Middle frontal gyrus (tissue), 1 donor: ENCODE measurements around the gene PTPN11.
"Not testable (repeated sequence)": the region's sequence is repeated elsewhere in the genome, so short reads cannot be mapped to it uniquely, and the experiment has no call there.

Source experiments
- DNase-seq: peaks from one replicate; pipeline ENCODE4 v3.0.0-alpha.2; 2015; ENCODE audit warnings: low spot score; ENCODE audit errors: extremely low spot score

The PTPN11 gene

GRCh38 chr12:112447106-112447505 lies 28.4 kb downstream of the PTPN11 start:
- no peak for DNase-seq

DNA sequence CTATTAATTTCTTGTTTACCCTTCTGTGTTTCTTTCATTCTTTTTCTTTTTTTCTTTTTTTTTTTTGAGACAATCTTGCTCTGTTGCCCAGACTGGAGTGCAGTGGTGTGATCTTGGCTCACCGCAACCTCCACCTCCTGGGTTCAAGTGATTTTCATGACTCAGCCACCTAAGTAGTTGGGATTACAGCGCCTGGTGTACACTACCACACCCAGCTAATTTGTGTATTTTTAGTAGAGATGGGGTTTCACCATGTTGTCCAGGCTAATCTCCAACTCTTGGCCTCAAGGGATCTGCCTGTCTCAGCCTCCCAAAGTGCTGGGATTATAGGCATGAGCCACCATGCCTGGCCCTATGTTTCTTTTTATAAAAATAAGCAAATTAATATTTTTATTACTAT lies 29.4 kb downstream of the PTPN11 start:
- not testable (repeated sequence) for DNase-seq

DNA sequence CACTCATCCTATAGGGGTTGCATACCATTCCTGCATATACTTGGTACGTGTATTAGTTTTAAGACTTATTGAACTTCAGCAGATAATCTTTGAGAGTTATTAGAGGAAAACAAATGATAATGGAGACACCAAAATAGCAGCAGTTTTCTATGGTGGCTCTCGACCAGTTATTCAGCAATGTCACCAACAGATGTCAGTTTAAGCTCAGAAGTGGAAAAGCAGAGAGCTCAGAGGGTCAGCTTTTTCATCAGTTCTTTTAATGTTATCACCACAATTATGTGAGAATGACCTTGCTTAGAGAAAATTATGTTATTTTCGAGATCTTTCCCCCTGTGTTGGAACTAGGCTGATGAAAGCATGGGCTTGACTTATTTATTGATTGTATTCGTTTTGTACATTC lies 32.0 kb downstream of the PTPN11 start:
- DNase-seq = no peak

DNA sequence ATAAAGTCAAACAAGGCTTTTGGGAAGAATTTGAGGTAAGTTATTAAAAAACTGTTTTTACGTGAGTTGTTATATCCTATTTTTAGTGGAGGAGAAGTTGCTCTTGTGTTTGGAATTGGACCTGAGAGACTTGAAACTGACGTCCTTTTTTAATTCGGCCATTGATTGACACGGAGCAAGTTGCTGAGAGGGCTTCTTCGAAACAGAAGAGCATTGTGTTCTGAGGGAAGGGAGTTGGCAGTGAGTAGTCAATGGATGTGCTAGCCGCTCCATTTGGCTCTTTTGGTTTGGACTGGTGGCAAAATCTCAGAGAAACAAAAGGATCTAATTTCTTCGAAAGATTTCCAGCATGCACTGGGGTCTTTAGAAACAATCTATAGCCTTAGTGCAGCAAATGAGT lies 37.3 kb downstream of the PTPN11 start:
- DNase-seq = no peak

DNA sequence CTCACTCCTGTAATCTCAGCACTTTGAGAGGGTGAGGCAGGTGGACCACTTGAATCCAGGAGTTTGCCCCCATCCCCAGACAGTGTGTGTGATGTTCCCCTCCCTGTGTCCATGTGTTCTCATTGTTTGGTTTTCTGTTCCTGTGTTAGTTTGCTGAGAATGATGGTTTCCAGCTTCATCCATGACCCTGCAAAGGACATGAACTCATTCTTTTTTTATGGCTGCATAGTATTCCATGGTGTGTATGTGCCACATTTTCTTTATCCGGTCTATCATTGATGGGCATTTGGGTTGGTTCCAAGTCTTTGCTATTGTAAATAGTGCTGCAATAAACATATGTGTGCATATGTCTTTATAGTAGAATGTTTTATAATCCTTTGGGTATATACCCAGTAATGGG lies 38.4 kb downstream of the PTPN11 start:
- DNase-seq = not testable (repeated sequence)

DNA sequence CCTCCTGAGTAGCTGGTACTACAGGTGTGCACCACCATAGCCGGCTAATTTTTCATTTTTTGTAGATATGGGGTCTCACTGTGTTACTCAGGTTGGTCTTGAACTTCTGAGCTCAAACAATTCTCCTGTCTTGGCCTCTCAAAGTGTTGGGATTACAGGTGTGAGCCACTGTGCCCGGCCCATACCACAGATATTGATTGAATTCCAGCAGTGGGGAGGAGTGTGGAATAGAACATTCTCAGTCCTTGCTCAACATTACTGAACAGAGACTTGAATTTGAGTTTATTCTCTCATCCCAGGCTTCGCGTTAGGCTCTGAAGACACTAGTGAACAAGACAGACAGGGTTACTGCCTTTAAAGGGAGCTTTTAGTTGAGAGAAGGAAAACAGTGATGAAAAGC lies 39.6 kb downstream of the PTPN11 start:
- DNase-seq = no peak

GRCh38 chr12:112458751-112459150 lies 40.0 kb downstream of the PTPN11 start:
- DNase-seq = no peak

GRCh38 chr12:112463478-112463877 lies 44.7 kb downstream of the PTPN11 start:
- no peak for DNase-seq

GRCh38 chr12:112464605-112465004 lies 45.9 kb downstream of the PTPN11 start:
- DNase-seq = no peak

- DNase-seq = no peak
Observed at GRCh38 chr12:112466011-112466422, 47.3 kb downstream of the PTPN11 start.

GRCh38 chr12:112466835-112467234 lies 48.1 kb downstream of the PTPN11 start:
- DNase-seq = no peak

GRCh38 chr12:112468046-112468445 lies 49.3 kb downstream of the PTPN11 start:
- no peak for DNase-seq

- DNase-seq = no peak
Observed at GRCh38 chr12:112473056-112473455, 54.3 kb downstream of the PTPN11 start.

DNA sequence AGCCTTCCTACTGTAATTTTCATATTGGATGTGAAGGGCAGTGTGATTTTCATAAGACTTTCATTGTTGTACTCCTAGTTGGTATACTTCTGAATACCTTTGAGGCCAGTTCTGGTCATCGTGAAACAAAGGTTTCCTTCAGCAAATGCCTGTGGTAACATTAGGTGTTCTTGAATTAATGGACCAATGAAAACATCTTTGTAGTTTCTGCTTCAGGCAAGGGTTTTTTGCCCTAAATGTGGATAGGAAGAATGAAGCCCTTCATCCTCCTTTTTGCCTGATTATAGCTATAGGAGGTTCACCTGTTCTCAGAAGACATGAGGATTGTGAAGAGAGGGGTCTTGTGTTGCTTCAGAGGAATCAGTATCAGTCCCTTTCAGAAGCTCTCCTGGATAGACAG lies 60.7 kb downstream of the PTPN11 start:
- no peak for DNase-seq

GRCh38 chr12:112480931-112481330 lies 62.2 kb downstream of the PTPN11 start:
- peak; percentile 64 for DNase-seq

GRCh38 chr12:112482733-112483132 lies 64.0 kb downstream of the PTPN11 start:
- peak; percentile 59 for DNase-seq

DNA sequence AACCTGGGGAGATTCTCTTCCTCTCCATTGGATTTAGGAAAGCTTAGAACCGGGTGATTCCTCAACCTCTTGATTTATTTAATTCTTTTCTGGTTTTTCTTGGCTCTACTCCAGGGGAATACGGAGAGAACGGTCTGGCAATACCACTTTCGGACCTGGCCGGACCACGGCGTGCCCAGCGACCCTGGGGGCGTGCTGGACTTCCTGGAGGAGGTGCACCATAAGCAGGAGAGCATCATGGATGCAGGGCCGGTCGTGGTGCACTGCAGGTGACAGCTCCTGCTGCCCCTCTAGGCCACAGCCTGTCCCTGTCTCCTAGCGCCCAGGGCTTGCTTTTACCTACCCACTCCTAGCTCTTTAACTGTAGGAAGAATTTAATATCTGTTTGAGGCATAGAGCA lies 67.6 kb downstream of the PTPN11 start:
- DNase-seq = no peak

DNA sequence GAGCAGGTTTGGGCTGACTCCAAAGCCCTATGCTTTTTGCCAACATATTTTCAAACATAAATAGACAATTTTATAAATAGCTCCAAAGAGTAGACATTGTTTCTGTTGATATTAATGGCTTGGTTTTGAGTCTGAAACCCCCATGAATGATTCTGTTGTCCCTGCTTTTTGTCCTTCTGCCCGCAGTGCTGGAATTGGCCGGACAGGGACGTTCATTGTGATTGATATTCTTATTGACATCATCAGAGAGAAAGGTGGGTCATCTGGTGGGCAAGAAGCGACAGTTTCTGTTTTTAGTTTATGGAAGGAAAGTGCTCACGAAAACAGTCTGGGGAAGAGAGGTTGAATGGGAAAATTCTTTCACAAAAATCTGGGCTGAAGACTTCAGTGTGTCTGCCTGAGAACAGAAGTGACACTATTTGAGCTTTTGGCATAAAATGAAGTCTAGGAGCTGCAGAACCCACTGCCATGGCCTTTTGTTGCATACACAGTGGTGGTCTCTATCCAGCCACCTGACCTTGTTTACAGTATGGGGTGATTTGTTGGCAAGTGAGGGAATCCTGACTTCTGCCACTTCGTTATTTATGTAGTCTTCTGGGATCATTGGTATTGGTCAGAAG lies 69.6 kb downstream of the PTPN11 start:
- DNase-seq = no peak

- DNase-seq = no peak
Observed at GRCh38 chr12:112489456-112489855, 70.7 kb downstream of the PTPN11 start.

- DNase-seq = no peak
Observed at GRCh38 chr12:112496496-112496895, 77.7 kb downstream of the PTPN11 start.

DNA sequence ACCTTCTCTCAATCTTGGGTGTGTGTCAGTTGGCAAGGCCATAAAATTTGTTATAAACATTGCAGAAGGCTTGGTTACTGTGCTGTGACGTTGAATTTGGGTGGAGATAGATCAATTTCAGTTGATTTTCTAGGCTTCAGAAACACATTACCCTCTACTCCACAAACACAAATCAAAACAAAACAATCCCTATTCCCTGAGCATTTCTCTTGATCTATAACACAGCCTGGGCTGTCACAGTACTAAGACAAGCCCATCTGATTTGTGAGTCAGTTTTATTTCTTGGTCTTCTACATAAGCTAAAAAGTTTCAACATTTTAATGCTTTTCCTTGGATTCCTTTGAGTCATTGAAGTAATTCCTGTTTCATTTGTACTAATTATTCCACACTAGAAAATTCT lies 79.8 kb downstream of the PTPN11 start:
- no peak for DNase-seq

- DNase-seq = no peak
Observed at GRCh38 chr12:112503512-112503911, 84.8 kb downstream of the PTPN11 start.

DNA sequence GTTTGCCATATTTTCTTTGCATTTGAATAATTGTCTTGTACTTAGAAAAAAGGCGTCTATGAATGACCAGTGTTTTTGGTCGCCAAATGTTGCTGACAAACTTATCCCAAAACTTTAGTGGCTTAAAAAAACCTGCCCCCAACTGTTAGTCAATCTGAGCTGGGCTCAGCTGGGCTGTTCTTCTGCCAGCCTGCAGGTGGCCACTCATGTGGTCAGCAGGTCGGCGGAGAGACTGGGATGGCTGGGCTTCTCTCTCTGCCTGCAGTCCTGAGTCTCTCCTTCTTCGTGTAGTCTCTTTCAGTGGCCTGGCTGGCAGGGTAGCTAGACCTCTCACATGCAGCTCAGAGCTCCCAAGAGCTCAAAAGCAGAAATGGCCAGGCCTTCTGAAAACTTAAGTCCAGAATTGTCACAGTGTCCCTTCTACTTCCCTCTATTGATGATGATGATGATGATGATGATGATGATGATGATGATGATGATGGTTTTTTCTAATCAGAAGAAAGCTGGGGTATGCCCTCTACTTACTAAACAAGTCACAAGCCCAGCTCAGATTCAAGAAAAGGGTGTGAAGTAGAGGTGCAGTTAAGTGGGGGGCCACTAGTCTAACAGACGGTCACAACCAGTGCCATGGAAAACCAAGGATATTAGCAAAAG lies 87.9 kb downstream of the PTPN11 start:
- DNase-seq = no peak
